ENCODE measurements around the gene ATP6V1G1. TPM values are rescaled to one million over a fixed set of nuclear protein-coding genes. Genes with fewer than 3 reads are reported as not detected.
"Not testable (repeated sequence)": the region's sequence is repeated elsewhere in the genome, so short reads cannot be mapped to it uniquely, and the experiment has no call there.

ATP6V1G1 gene
- total and polyA plus RNA-seq, 2 of the 13 experiments (the other 11 are each of a cell fraction or from before 2014, with no cell fraction given), result 108 to 158 TPM

DNA sequence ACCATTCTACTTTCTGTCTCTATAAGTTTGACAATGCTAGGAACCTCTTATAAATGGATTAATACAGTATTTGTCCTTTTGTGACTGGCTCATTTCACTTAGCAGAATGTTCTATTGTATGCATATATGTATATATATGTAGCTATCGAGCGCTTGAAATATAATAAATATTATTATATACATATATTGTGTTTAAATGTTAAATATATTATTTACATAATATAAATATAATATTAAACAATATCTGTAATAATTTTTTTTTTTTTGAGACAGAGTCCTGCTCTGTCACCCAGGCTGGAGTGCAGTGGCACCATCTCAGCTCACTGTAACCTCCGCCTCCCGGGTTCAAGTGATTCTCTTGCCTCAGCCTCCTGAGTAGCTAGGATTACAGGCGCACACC, 9.4 kb upstream of the ATP6V1G1 start:
- H3K79me2 ChIP-seq (ENCODE audit: insufficient read depth, low read length); ATAC-seq; H3K27me3 ChIP-seq (ENCODE audit: control insufficient read depth in 1 of 2, insufficient read depth in 2 of 2, low read length in 2 of 2); H3K9ac ChIP-seq (ENCODE audit: insufficient read depth, low read depth, low read length); H3K4me3 ChIP-seq (replicated peaks in 1 of 3; ENCODE audit: insufficient read depth in 1 of 3, low read depth in 2 of 3, low read length in 3 of 3); BruUV-seq (replicated peaks); H4K20me1 ChIP-seq (ENCODE audit: insufficient read depth, low read length); intact Hi-C loops (cut with micrococcal nuclease; ENCODE audit: unreplicated experiment); FAIRE-seq; H3K4me2 ChIP-seq (ENCODE audit: low read depth, low read length); H3K27ac ChIP-seq (ENCODE audit: extremely low read length, insufficient read depth, low read length); H3K9me3 ChIP-seq (ENCODE audit: low read length); H3K36me3 ChIP-seq (replicated peaks in 1 of 2; ENCODE audit: control insufficient read depth in 1 of 2, insufficient read depth in 2 of 2, low read length in 2 of 2); CTCF ChIA-PET (ENCODE audit: low intra/inter-chr PET ratio, low total read pairs); H2AFZ ChIP-seq (ENCODE audit: low read length); DNase-seq (ENCODE audit: low spot score); in situ Hi-C loops (cut with HindIII; ENCODE audit: extremely low pct_ligation_motif_present, low pct_unique_long_range_greater_than_20kb): not testable (repeated sequence)
- peaks cover 38% of the 10 kb centered on the region for H3K4me1 ChIP-seq (ENCODE audit: insufficient read depth, low read length)
- POLR2A ChIA-PET, result interaction anchor here (6.4 kb wide), 1 partner anchor 10 kb away, joined by 47 read pairs; the partner anchor contains the start of gene ATP6V1G1
- WGBS (ENCODE audit: low lambda C conversion rate), result 84% methylated on average over 5 of the region's 5 CpGs

DNA sequence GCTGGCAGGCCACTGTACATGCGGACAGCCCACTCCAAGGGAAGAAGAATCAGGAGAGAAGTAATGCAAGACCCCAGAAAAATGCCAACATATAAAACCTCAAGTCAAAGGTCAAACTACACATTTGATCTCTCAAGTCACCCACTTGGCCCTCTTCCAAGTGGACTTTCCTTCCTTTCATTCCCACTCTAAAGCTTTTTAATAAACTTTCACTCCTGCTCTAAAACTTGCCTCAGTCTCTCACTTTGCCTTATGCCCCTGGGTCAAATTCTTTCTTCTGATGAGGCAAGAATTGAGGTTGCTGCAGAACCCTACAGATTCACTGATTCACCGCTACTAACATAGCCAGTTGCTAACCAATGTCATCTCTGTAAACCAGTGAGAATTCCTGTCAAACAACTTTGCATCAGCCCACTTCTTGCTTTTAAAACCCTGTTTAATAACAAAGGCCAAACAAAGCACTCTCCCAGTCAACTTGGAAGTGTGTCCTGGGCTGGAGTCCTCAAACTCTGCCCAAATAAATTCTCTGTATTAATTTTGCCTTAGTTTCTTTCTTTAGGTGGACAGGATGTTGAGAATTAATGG, 6.9 kb upstream of the ATP6V1G1 start:
- Histone ChIP-seq H3K4me1 (ENCODE audit: insufficient read depth, low read length) (peaks cover 30% of the 10 kb centered on the region), H4K20me1 (ENCODE audit: insufficient read depth, low read length) (no peaks in the 10 kb centered on the region), H3K36me3 (replicated peaks in 1 of 2; ENCODE audit: control insufficient read depth in 1 of 2, insufficient read depth in 2 of 2, low read length in 2 of 2) (no peaks in the 10 kb centered on the region), H3K4me3 (replicated peaks in 1 of 3; ENCODE audit: insufficient read depth in 1 of 3, low read depth in 2 of 3, low read length in 3 of 3) (no peak overlapping the region), H3K4me2 (ENCODE audit: low read depth, low read length) (no peak overlapping the region), H2AFZ (ENCODE audit: low read length) (no peak overlapping the region), H3K27ac (ENCODE audit: extremely low read length, insufficient read depth, low read length) (no peak overlapping the region), H3K9me3 (ENCODE audit: low read length) (no peaks in the 10 kb centered on the region), H3K27me3 (ENCODE audit: control insufficient read depth in 1 of 2, insufficient read depth in 2 of 2, low read length in 2 of 2) (0 out of 5 replicates have a peak, but pooled peaks cover 0 to 1% of the 10 kb centered on the region in 2 experiments), H3K79me2 (ENCODE audit: insufficient read depth, low read length) (no peaks in the 10 kb centered on the region), H3K9ac (ENCODE audit: insufficient read depth, low read depth, low read length) (no peak overlapping the region)
- ChIA-PET POLR2A (no interaction called here), CTCF (ENCODE audit: low intra/inter-chr PET ratio, low total read pairs) (no interaction called here)
- no TSS peak for BruUV-seq (replicated peaks)
- in situ Hi-C loops (cut with HindIII; ENCODE audit: extremely low pct_ligation_motif_present, low pct_unique_long_range_greater_than_20kb), result no loop called here
- DNase-seq (ENCODE audit: low spot score) (no peak), FAIRE-seq (no peak), ATAC-seq (no peak)
- WGBS (ENCODE audit: low lambda C conversion rate), result 44% methylated on average over 2 of the region's 2 CpGs
- intact Hi-C loops (cut with micrococcal nuclease; ENCODE audit: unreplicated experiment), result no loop called here
- TF ChIP-seq ZNF33A (CRISPR knock-in tag; IDR thresholded peaks at IDR 0.05; ENCODE audit: borderline replicate concordance), result no peak
- no peak for TF ChIP-seq CC2D1A (CRISPR knock-in tag; IDR thresholded peaks at IDR 0.05)
- no peak for TF ChIP-seq ZKSCAN1 (IDR thresholded peaks at IDR 0.05; ENCODE audit: low read length)
- TF ChIP-seq SRSF1 (optimal IDR thresholded peaks at IDR 0.05; ENCODE audit: low read depth, low read length), result no peak
- TF ChIP-seq, protein P1, sequence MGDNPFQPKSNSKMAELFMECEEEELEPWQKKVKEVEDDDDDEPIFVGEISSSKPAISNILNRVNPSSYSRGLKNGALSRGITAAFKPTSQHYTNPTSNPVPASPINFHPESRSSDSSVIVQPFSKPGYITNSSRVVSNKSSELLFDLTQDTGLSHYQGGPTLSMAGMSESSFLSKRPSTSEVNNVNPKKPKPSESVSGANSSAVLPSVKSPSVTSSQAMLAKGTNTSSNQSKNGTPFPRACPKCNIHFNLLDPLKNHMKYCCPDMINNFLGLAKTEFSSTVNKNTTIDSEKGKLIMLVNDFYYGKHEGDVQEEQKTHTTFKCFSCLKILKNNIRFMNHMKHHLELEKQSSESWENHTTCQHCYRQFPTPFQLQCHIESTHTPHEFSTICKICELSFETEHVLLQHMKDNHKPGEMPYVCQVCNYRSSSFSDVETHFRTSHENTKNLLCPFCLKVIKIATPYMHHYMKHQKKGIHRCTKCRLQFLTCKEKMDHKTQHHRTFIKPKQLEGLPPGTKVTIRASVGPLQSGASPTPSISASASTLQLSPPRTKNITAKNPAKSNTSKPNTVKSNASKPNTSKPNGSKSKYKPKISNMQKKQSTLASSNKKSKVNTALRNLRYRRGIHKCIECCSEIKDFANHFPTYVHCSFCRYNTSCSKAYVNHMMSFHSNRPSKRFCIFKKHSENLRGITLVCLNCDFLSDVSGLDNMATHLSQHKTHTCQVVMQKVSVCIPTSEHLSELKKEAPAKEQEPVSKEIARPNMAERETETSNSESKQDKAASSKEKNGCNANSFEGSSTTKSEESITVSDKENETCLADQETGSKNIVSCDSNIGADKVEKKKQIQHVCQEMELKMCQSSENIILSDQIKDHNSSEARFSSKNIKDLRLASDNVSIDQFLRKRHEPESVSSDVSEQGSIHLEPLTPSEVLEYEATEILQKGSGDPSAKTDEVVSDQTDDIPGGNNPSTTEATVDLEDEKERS (CRISPR knock-in tag; IDR thresholded peaks at IDR 0.05), result no peak
- TF ChIP-seq, protein P2, sequence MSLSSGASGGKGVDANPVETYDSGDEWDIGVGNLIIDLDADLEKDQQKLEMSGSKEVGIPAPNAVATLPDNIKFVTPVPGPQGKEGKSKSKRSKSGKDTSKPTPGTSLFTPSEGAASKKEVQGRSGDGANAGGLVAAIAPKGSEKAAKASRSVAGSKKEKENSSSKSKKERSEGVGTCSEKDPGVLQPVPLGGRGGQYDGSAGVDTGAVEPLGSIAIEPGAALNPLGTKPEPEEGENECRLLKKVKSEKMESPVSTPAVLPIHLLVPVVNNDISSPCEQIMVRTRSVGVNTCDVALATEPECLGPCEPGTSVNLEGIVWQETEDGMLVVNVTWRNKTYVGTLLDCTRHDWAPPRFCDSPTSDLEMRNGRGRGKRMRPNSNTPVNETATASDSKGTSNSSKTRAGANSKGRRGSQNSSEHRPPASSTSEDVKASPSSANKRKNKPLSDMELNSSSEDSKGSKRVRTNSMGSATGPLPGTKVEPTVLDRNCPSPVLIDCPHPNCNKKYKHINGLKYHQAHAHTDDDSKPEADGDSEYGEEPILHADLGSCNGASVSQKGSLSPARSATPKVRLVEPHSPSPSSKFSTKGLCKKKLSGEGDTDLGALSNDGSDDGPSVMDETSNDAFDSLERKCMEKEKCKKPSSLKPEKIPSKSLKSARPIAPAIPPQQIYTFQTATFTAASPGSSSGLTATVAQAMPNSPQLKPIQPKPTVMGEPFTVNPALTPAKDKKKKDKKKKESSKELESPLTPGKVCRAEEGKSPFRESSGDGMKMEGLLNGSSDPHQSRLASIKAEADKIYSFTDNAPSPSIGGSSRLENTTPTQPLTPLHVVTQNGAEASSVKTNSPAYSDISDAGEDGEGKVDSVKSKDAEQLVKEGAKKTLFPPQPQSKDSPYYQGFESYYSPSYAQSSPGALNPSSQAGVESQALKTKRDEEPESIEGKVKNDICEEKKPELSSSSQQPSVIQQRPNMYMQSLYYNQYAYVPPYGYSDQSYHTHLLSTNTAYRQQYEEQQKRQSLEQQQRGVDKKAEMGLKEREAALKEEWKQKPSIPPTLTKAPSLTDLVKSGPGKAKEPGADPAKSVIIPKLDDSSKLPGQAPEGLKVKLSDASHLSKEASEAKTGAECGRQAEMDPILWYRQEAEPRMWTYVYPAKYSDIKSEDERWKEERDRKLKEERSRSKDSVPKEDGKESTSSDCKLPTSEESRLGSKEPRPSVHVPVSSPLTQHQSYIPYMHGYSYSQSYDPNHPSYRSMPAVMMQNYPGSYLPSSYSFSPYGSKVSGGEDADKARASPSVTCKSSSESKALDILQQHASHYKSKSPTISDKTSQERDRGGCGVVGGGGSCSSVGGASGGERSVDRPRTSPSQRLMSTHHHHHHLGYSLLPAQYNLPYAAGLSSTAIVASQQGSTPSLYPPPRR (CRISPR knock-in tag; IDR thresholded peaks at IDR 0.05; ENCODE audit: borderline replicate concordance), result no peak
- TF ChIP-seq, protein P3, sequence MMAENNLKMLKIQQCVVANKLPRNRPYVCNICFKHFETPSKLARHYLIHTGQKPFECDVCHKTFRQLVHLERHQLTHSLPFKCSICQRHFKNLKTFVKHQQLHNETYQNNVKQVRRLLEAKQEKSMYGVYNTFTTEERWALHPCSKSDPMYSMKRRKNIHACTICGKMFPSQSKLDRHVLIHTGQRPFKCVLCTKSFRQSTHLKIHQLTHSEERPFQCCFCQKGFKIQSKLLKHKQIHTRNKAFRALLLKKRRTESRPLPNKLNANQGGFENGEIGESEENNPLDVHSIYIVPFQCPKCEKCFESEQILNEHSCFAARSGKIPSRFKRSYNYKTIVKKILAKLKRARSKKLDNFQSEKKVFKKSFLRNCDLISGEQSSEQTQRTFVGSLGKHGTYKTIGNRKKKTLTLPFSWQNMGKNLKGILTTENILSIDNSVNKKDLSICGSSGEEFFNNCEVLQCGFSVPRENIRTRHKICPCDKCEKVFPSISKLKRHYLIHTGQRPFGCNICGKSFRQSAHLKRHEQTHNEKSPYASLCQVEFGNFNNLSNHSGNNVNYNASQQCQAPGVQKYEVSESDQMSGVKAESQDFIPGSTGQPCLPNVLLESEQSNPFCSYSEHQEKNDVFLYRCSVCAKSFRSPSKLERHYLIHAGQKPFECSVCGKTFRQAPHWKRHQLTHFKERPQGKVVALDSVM (CRISPR knock-in tag; IDR thresholded peaks at IDR 0.05), result no peak
